Uterus (tissue), 4 donors: ENCODE measurements around the gene TMCO4. TPM values are rescaled to one million over a fixed set of nuclear protein-coding genes. Genes with fewer than 3 reads are reported as not detected.

Experiments
- DNase-seq, 2 donors: peaks; one replicate each; pipeline ENCODE4 v3.0.0-alpha.2; 2019 to 2020
- H3K27ac ChIP-seq, 2 donors: fragments of 200-600 bp; sonication (generic); 1 replicate in 1 of 2; 2 replicates in 1 of 2; pipeline ENCODE4 v1.5.1; 2016 to 2018
- H3K27me3 ChIP-seq, 2 donors: fragments of 200-600 bp; sonication (generic); one replicate each; pipeline ENCODE4 v1.5.1; 2018 to 2019; ENCODE audit warnings: control low read depth in 1 of 2
- H3K36me3 ChIP-seq, 2 donors: fragments of 200-600 bp; sonication (generic); one replicate each; pipeline ENCODE4 v1.5.1; 2019; ENCODE audit warnings: control low read depth in 1 of 2
- H3K4me1 ChIP-seq, 2 donors: fragments of 200-600 bp; sonication (generic); one replicate each; pipeline ENCODE4 v1.5.1; 2018 to 2019; ENCODE audit warnings: control low read depth in 1 of 2
- H3K4me3 ChIP-seq, 2 donors: fragments of 200-600 bp; sonication (generic); 1 replicate in 1 of 2; 2 replicates in 1 of 2; pipeline ENCODE4 v1.5.1; 2018 to 2019; ENCODE audit warnings: mild to moderate bottlenecking in 1 of 2
- H3K9me3 ChIP-seq, 2 donors: fragments of 200-600 bp; sonication (generic); one replicate each; pipeline ENCODE4 v1.5.1; 2019; ENCODE audit warnings: control low read depth in 1 of 2
- POLR2A ChIP-seq, 2 donors: fragments of 450-650 bp; IDR thresholded peaks; one replicate each; pipeline ENCODE4 v1.6.1; 2016; ENCODE audit warnings: antibody characterized with exemption in 2 of 2, mild to moderate bottlenecking in 1 of 2, moderate library complexity in 1 of 2
- intact Hi-C: fragments of 100-400 bp; cut with DNase I; formaldehyde crosslinking; loops from one replicate; pipeline ENCODE4 v1.15.1; 2023; ENCODE audit warnings: low total_unique reads
- total RNA-seq, 4 donors: library from RNA; depleted of rRNA in 3 of 4; stranded (reverse); fragments of >200 nt in 3 of 4; gene quantifications; one replicate each; pipeline versions ENCODE4 v1.1.0 to v1.2.4, GENCODE V29; 2014 to 2023
- TF ChIP-seq, protein P1 (sequence below), 4 experiments: fragments of 200-600 bp in 2 of 4; fragments of 450-650 bp in 2 of 4; sonication (generic) in 2 of 4; IDR thresholded peaks; one replicate each; pipeline ENCODE4 v1.5.1; 2016 to 2019; ENCODE audit warnings: antibody characterized with exemption in 4 of 4, mild to moderate bottlenecking in 2 of 4, moderate library complexity in 1 of 4
- donor health status: DM: yes; HTN: yes; CAD: no.

The TMCO4 gene
- total RNA-seq, 4 donors from 2014 or later = 11.8 to 41.2 (median 21.8) TPM

DNA sequence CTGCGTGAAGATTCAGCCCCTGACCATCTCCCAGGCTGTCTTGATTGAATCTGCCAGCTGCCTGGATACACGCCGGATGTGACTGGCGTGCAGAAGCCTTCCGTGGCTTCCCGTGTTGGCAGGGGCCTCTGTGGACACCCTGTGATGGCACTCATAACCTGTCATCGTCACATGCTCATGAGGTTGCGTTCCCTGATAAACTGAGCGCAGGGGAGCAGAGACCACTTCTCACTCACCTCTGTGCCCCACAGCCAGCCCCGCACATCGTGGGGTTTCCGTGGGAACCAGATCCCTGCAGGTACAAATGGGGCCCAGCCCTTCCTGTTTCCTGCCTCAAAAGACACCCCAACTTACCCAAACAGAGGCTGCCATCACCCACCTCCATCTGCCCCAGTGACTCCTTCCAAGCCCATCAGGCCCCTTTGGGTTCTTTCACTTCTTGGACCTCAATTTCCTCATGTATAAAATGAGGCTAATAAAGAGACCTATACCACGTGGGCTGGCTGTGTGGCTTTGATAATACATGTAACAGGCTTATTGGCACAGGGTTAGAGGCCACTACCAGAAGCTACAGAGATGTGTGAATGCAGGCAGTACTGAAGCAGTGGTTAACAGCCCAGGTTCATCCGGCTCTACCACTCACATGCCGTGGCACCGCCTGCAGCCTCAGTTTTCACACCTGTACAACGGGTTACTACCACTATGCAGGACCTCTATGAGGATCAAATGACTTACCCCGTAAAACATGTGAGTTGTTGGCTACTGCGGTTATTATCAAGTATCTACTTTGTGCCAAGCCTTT lies 111.5 kb downstream of the TMCO4 start:
- no peaks in the 10 kb centered on the region for H3K9me3 ChIP-seq
- no peak for DNase-seq
- no peaks in the 10 kb centered on the region for H3K4me1 ChIP-seq
- TF ChIP-seq POLR2A (IDR thresholded peaks at IDR 0.05) = no peak
- TF ChIP-seq, protein P1, sequence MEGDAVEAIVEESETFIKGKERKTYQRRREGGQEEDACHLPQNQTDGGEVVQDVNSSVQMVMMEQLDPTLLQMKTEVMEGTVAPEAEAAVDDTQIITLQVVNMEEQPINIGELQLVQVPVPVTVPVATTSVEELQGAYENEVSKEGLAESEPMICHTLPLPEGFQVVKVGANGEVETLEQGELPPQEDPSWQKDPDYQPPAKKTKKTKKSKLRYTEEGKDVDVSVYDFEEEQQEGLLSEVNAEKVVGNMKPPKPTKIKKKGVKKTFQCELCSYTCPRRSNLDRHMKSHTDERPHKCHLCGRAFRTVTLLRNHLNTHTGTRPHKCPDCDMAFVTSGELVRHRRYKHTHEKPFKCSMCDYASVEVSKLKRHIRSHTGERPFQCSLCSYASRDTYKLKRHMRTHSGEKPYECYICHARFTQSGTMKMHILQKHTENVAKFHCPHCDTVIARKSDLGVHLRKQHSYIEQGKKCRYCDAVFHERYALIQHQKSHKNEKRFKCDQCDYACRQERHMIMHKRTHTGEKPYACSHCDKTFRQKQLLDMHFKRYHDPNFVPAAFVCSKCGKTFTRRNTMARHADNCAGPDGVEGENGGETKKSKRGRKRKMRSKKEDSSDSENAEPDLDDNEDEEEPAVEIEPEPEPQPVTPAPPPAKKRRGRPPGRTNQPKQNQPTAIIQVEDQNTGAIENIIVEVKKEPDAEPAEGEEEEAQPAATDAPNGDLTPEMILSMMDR (IDR thresholded peaks at IDR 0.05) = no peak
- no peaks in the 10 kb centered on the region for H3K27me3 ChIP-seq
- H3K4me3 ChIP-seq = no peak overlapping the region
- intact Hi-C loops = no loop called here
- no peak overlapping the region for H3K27ac ChIP-seq
- no peaks in the 10 kb centered on the region for H3K36me3 ChIP-seq

DNA sequence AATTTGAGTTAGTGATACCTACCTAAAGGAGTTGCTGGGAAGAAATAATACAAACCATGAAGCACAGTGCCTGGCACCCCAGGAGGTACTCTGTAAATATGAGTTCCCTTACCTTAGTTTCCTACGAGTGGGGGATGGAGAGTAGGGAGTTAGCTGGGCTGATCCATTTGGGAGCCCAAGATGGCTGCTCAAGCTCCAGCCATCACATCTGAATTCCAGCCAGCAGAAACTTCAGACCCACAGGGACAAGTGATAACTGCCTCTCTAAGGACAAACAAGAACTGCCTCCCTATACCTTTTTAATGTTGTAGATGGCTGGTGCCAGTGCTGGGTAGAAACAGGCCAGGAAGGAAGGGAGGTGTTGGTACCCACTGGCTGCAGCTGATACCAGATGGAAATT lies 112.3 kb downstream of the TMCO4 start:
- no peak for TF ChIP-seq POLR2A (IDR thresholded peaks at IDR 0.05)
- TF ChIP-seq, protein P1 (IDR thresholded peaks at IDR 0.05) = no peak
- intact Hi-C loops = no loop called here
- Histone ChIP-seq H3K4me3 (no peak overlapping the region), H3K4me1 (no peaks in the 10 kb centered on the region), H3K27me3 (no peaks in the 10 kb centered on the region), H3K9me3 (no peaks in the 10 kb centered on the region), H3K36me3 (no peaks in the 10 kb centered on the region), H3K27ac (no peak overlapping the region)
- DNase-seq = no peak

DNA sequence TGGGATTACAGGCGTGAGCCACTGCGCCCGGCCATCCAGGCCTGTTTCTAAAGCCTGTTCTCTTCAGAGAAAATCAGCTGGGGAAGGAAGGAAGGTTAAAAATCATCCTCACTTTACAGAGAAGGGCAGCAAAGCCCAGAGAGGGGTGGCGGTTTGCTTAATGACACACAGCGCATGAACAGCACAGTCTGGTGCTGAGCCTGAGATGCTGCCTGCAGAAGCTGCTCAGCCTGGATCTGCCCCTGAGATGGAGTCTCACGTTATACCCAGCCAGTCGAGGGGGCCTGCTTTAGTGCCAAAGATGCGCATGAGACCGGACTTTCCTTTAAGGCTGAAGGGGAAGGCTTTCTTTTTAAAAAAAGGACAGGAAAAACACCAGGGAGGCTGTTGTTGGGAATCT lies 113.7 kb downstream of the TMCO4 start:
- Histone ChIP-seq H3K4me1 (no peaks in the 10 kb centered on the region), H3K9me3 (no peaks in the 10 kb centered on the region), H3K36me3 (no peaks in the 10 kb centered on the region), H3K4me3 (no peak overlapping the region), H3K27ac (no peak overlapping the region), H3K27me3 (no peaks in the 10 kb centered on the region)
- no peak for DNase-seq
- intact Hi-C loops = no loop called here
- TF ChIP-seq, protein P1 (IDR thresholded peaks at IDR 0.05) = no peak
- TF ChIP-seq POLR2A (IDR thresholded peaks at IDR 0.05) = no peak

DNA sequence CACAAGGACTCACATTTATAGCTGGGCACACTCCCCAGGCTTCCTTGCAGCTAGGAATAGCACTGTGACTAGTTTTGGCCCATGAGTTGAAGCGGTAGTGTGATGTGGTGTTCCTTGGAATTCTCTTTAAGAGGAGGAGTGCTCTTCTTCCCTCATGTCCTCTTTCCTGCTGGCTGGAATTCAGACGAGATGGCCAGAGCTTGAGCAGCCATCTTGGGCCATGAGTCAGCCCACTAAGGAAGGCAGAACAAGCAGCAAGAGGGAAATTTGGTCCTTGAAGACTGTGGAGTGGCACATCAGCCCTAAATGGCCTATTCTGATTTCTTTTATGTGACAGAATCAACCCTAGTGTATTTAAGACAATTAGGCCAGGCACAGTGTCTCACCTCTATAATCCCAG lies 115.0 kb downstream of the TMCO4 start:
- Histone ChIP-seq H3K36me3 (no peaks in the 10 kb centered on the region), H3K4me3 (no peak overlapping the region), H3K27me3 (no peaks in the 10 kb centered on the region), H3K4me1 (no peaks in the 10 kb centered on the region), H3K27ac (no peak overlapping the region), H3K9me3 (no peaks in the 10 kb centered on the region)
- TF ChIP-seq, protein P1 (IDR thresholded peaks at IDR 0.05) = no peak
- no peak for TF ChIP-seq POLR2A (IDR thresholded peaks at IDR 0.05)
- intact Hi-C loops = no loop called here
- no peak for DNase-seq

DNA sequence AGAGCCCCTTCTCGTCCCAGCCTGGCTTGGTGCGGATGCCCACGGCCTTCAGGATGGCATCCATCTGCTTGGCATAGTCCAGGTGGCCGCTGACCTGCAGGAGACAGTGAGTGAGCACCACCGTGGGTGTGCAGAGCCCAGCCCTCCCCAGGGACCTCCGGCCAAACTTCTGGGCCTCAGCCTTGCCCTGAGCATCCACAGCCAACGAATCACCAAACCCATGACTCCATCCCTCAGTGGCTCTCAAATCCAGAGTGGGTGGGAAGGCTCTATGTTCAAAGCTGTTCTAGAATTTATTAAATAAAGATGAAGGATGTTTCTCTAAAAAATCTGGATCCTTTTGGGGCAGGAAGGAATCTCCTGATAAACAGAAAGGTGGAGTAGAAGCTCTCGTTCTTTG lies 116.4 kb downstream of the TMCO4 start:
- Histone ChIP-seq H3K9me3 (no peaks in the 10 kb centered on the region), H3K4me3 (no peak overlapping the region), H3K4me1 (no peaks in the 10 kb centered on the region), H3K27me3 (no peaks in the 10 kb centered on the region), H3K27ac (no peak overlapping the region), H3K36me3 (no peaks in the 10 kb centered on the region)
- intact Hi-C loops = no loop called here
- no peak for TF ChIP-seq POLR2A (IDR thresholded peaks at IDR 0.05)
- TF ChIP-seq, protein P1 (IDR thresholded peaks at IDR 0.05) = no peak
- DNase-seq = no peak
